BE2C (cell line): ENCODE measurements around the gene KIF20B.

Source experiments
- DNase-seq: peaks from one replicate; pipeline ENCODE4 v3.0.0-alpha.2; 2020
- H3K27me3 ChIP-seq: fragments of 250-450 bp; sonication (Bioruptor Pico); 2 replicates; pipeline ENCODE4 v1.5.1; 2020; ENCODE audit warnings: mild to moderate bottlenecking
- H3K36me3 ChIP-seq: fragments of 250-450 bp; sonication (Bioruptor Pico); 2 replicates; pipeline ENCODE4 v1.5.1; 2020; ENCODE audit warnings: mild to moderate bottlenecking
- H3K4me1 ChIP-seq: fragments of 250-450 bp; sonication (Bioruptor Pico); 2 replicates; pipeline ENCODE4 v1.5.1; 2020
- H3K4me3 ChIP-seq: 2 replicates; pipeline ENCODE4 v1.5.1; 2011; ENCODE audit warnings: low read depth, low read length
- H3K9me3 ChIP-seq: fragments of 250-450 bp; sonication (Bioruptor Pico); 2 replicates; pipeline ENCODE4 v1.5.1; 2020
- TF ChIP-seq, protein P1 (sequence below): IDR thresholded peaks from 2 replicates; pipeline ENCODE4 v1.5.1; 2012; ENCODE audit warnings: mild to moderate bottlenecking, low read depth, low read length

Gene KIF20B

GRCh38 chr10:89665302-89665701, 36.1 kb upstream of the KIF20B start:
- Histone ChIP-seq H3K27me3 (no peaks in the 10 kb centered on the region), H3K4me3 (no peak overlapping the region), H3K4me1 (no peaks in the 10 kb centered on the region), H3K36me3 (no peaks in the 10 kb centered on the region), H3K9me3 (no peaks in the 10 kb centered on the region)
- no peak for DNase-seq
- TF ChIP-seq, protein P1, sequence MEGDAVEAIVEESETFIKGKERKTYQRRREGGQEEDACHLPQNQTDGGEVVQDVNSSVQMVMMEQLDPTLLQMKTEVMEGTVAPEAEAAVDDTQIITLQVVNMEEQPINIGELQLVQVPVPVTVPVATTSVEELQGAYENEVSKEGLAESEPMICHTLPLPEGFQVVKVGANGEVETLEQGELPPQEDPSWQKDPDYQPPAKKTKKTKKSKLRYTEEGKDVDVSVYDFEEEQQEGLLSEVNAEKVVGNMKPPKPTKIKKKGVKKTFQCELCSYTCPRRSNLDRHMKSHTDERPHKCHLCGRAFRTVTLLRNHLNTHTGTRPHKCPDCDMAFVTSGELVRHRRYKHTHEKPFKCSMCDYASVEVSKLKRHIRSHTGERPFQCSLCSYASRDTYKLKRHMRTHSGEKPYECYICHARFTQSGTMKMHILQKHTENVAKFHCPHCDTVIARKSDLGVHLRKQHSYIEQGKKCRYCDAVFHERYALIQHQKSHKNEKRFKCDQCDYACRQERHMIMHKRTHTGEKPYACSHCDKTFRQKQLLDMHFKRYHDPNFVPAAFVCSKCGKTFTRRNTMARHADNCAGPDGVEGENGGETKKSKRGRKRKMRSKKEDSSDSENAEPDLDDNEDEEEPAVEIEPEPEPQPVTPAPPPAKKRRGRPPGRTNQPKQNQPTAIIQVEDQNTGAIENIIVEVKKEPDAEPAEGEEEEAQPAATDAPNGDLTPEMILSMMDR: no peak

GRCh38 chr10:89666138-89666537, 35.3 kb upstream of the KIF20B start:
- H3K4me1 ChIP-seq: no peaks in the 10 kb centered on the region
- H3K9me3 ChIP-seq: no peaks in the 10 kb centered on the region
- no peak overlapping the region for H3K4me3 ChIP-seq
- TF ChIP-seq, protein P1: no peak
- H3K36me3 ChIP-seq: no peaks in the 10 kb centered on the region
- no peaks in the 10 kb centered on the region for H3K27me3 ChIP-seq
- no peak for DNase-seq

- Histone ChIP-seq H3K4me1 (no peaks in the 10 kb centered on the region), H3K9me3 (no peaks in the 10 kb centered on the region), H3K4me3 (no peak overlapping the region), H3K36me3 (no peaks in the 10 kb centered on the region), H3K27me3 (no peaks in the 10 kb centered on the region)
- TF ChIP-seq, protein P1: no peak
- no peak for DNase-seq
Observed at GRCh38 chr10:89668386-89669071, 32.9 kb upstream of the KIF20B start.

GRCh38 chr10:89669985-89670384, 31.4 kb upstream of the KIF20B start:
- DNase-seq: no peak
- Histone ChIP-seq H3K27me3 (no peaks in the 10 kb centered on the region), H3K4me3 (no peak overlapping the region), H3K36me3 (no peaks in the 10 kb centered on the region), H3K4me1 (no peaks in the 10 kb centered on the region), H3K9me3 (no peaks in the 10 kb centered on the region)
- TF ChIP-seq, protein P1: no peak

GRCh38 chr10:89670926-89671325, 30.5 kb upstream of the KIF20B start:
- Histone ChIP-seq H3K36me3 (no peaks in the 10 kb centered on the region), H3K27me3 (no peaks in the 10 kb centered on the region), H3K4me3 (no peak overlapping the region), H3K9me3 (no peaks in the 10 kb centered on the region), H3K4me1 (no peaks in the 10 kb centered on the region)
- DNase-seq: no peak
- TF ChIP-seq, protein P1: no peak

- H3K36me3 ChIP-seq: no peaks in the 10 kb centered on the region
- H3K9me3 ChIP-seq: no peaks in the 10 kb centered on the region
- no peak for DNase-seq
- H3K27me3 ChIP-seq: no peaks in the 10 kb centered on the region
- no peak overlapping the region for H3K4me3 ChIP-seq
- TF ChIP-seq, protein P1: no peak
- H3K4me1 ChIP-seq: no peaks in the 10 kb centered on the region
Observed at GRCh38 chr10:89677341-89677740, 24.0 kb upstream of the KIF20B start.
